Measurements from ENCODE around the gene C9orf50. TPM values are rescaled to one million over a fixed set of nuclear protein-coding genes. Genes with fewer than 3 reads are reported as not detected.
"Not testable (repeated sequence)": the region's sequence is repeated elsewhere in the genome, so short reads cannot be mapped to it uniquely, and the experiment has no call there.

C9orf50 gene
- total and polyA plus RNA-seq, 2 experiments from 2014 or later = 2.5 to 2.9 TPM

GRCh38 chr9:129594632-129595031, 26.3 kb downstream of the C9orf50 start:
- H3K9me3 ChIP-seq (ENCODE audit: low read depth) = no peaks in the 10 kb centered on the region
- no peaks in the 10 kb centered on the region for H3K36me3 ChIP-seq
- H3K27ac ChIP-seq = no peak overlapping the region
- H3K4me3 ChIP-seq = no peak overlapping the region
- TF ChIP-seq, protein P1, sequence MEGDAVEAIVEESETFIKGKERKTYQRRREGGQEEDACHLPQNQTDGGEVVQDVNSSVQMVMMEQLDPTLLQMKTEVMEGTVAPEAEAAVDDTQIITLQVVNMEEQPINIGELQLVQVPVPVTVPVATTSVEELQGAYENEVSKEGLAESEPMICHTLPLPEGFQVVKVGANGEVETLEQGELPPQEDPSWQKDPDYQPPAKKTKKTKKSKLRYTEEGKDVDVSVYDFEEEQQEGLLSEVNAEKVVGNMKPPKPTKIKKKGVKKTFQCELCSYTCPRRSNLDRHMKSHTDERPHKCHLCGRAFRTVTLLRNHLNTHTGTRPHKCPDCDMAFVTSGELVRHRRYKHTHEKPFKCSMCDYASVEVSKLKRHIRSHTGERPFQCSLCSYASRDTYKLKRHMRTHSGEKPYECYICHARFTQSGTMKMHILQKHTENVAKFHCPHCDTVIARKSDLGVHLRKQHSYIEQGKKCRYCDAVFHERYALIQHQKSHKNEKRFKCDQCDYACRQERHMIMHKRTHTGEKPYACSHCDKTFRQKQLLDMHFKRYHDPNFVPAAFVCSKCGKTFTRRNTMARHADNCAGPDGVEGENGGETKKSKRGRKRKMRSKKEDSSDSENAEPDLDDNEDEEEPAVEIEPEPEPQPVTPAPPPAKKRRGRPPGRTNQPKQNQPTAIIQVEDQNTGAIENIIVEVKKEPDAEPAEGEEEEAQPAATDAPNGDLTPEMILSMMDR (IDR thresholded peaks at IDR 0.05; ENCODE audit: low read depth, low read length) = no peak
- no peak for DNase-seq (ENCODE audit: low read depth in 1 of 2, low spot score in 1 of 2)
- no peaks in the 10 kb centered on the region for H3K27me3 ChIP-seq
- peaks cover 14% of the 10 kb centered on the region for H3K4me1 ChIP-seq (ENCODE audit: low read depth)

- not testable (repeated sequence) for H3K4me3 ChIP-seq; H3K27me3 ChIP-seq; H3K9me3 ChIP-seq (ENCODE audit: low read depth); H3K36me3 ChIP-seq; DNase-seq (ENCODE audit: low read depth in 1 of 2, low spot score in 1 of 2)
- Histone ChIP-seq H3K4me1 (ENCODE audit: low read depth) (peaks cover 14% of the 10 kb centered on the region), H3K27ac (peak overlapping the region; percentile 8)
Measured at GRCh38 chr9:129592790-129593189, 28.1 kb downstream of the C9orf50 start.

- DNase-seq (ENCODE audit: low read depth in 1 of 2, low spot score in 1 of 2) = no peak
- Histone ChIP-seq H3K4me3 (no peak overlapping the region), H3K27ac (no peak overlapping the region), H3K36me3 (no peaks in the 10 kb centered on the region), H3K9me3 (ENCODE audit: low read depth) (no peaks in the 10 kb centered on the region), H3K4me1 (ENCODE audit: low read depth) (peaks cover 14% of the 10 kb centered on the region), H3K27me3 (no peaks in the 10 kb centered on the region)
- TF ChIP-seq, protein P1 (IDR thresholded peaks at IDR 0.05; ENCODE audit: low read depth, low read length) = no peak
Measured at GRCh38 chr9:129591916-129592315, 29.0 kb downstream of the C9orf50 start.

GRCh38 chr9:129590466-129590865, 30.4 kb downstream of the C9orf50 start:
- H3K9me3 ChIP-seq (ENCODE audit: low read depth) = no peaks in the 10 kb centered on the region
- H3K27me3 ChIP-seq = no peaks in the 10 kb centered on the region
- TF ChIP-seq, protein P1 (IDR thresholded peaks at IDR 0.05; ENCODE audit: low read depth, low read length) = no peak
- no peak for DNase-seq (ENCODE audit: low read depth in 1 of 2, low spot score in 1 of 2)
- H3K4me1 ChIP-seq (ENCODE audit: low read depth) = peaks cover 9% of the 10 kb centered on the region
- no peak overlapping the region for H3K4me3 ChIP-seq
- no peak overlapping the region for H3K27ac ChIP-seq
- no peaks in the 10 kb centered on the region for H3K36me3 ChIP-seq

- H3K36me3 ChIP-seq = no peaks in the 10 kb centered on the region
- DNase-seq (ENCODE audit: low read depth in 1 of 2, low spot score in 1 of 2) = no peak
- TF ChIP-seq, protein P1 (IDR thresholded peaks at IDR 0.05; ENCODE audit: low read depth, low read length) = no peak
- H3K9me3 ChIP-seq (ENCODE audit: low read depth) = no peaks in the 10 kb centered on the region
- no peaks in the 10 kb centered on the region for H3K27me3 ChIP-seq
- peaks cover 2% of the 10 kb centered on the region for H3K4me1 ChIP-seq (ENCODE audit: low read depth)
- no peak overlapping the region for H3K4me3 ChIP-seq
- H3K27ac ChIP-seq = no peak overlapping the region
Measured at GRCh38 chr9:129587487-129588262, 33.2 kb downstream of the C9orf50 start.

DNA sequence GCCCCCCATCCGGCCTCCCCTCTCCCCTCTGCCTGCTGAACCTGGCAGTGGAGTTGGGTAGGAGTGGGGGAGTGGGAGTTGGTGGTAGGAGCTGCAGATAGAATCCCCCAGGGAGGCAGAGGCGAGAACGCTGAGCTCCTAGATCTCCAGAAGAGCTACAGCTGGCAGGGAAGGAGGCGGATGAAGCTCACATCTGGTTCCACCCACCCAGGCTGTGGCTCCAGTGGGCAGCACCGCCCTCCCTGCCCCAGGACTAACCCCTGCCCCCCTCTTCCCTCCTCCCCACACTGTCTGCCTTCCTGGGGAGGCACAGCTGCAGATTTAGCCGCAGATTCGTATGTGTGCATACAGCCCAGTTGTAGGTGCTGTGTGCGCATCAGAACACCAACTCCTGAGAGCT, 34.2 kb downstream of the C9orf50 start:
- no peak overlapping the region for H3K27ac ChIP-seq
- TF ChIP-seq, protein P1 (IDR thresholded peaks at IDR 0.05; ENCODE audit: low read depth, low read length) = no peak
- peak in 1 of 2 donors; percentile 75 for DNase-seq (ENCODE audit: low read depth in 1 of 2, low spot score in 1 of 2)
- H3K4me3 ChIP-seq = no peak overlapping the region
- no peaks in the 10 kb centered on the region for H3K4me1 ChIP-seq (ENCODE audit: low read depth)
- no peaks in the 10 kb centered on the region for H3K9me3 ChIP-seq (ENCODE audit: low read depth)
- H3K36me3 ChIP-seq = no peaks in the 10 kb centered on the region
- no peaks in the 10 kb centered on the region for H3K27me3 ChIP-seq
